BLaER1 treated with 17β-estradiol and CSF1 and Interleukin-3, amounts not matched to agents 10 nM and 100 nM (cell line): ENCODE data around the gene TPRA1.

Source experiments
- H3K27ac ChIP-seq, 11 experiments: shearing (Covaris generic); formaldehyde crosslinking; 2 replicates each; pipeline ENCODE4 v1.8.1; 2022
- H3K27me3 ChIP-seq, 11 experiments: shearing (Covaris generic); formaldehyde crosslinking; 2 replicates each; pipeline ENCODE4 v1.8.1; 2022
- H3K36me3 ChIP-seq, 11 experiments: shearing (Covaris generic); formaldehyde crosslinking; 2 replicates each; pipeline ENCODE4 v1.8.1; 2022
- H3K4me1 ChIP-seq, 10 experiments: shearing (Covaris generic); formaldehyde crosslinking; 2 replicates each; pipeline ENCODE4 v1.8.1; 2022
- H3K4me2 ChIP-seq, 11 experiments: shearing (Covaris generic); formaldehyde crosslinking; 2 replicates each; pipeline ENCODE4 v1.8.1; 2022
- H3K4me3 ChIP-seq, 10 experiments: shearing (Covaris generic); formaldehyde crosslinking; 2 replicates each; pipeline ENCODE4 v1.8.1; 2022
- H3K9ac ChIP-seq, 11 experiments: shearing (Covaris generic); formaldehyde crosslinking; 2 replicates each; pipeline ENCODE4 v1.8.1; 2022
- H3K9me3 ChIP-seq, 11 experiments: shearing (Covaris generic); formaldehyde crosslinking; replicated peaks in 1 of 11; 2 replicates each; pipeline ENCODE4 v1.8.1; 2022
- H4K20me1 ChIP-seq, 11 experiments: shearing (Covaris generic); formaldehyde crosslinking; 2 replicates each; pipeline ENCODE4 v1.8.1; 2022
- Cebpa-rat ChIP-seq, 11 experiments: shearing (Covaris generic); IDR thresholded peaks; 2 replicates each; pipeline ENCODE4 v1.8.1; 2022

TPRA1 gene

GRCh38 chr3:127570520-127570919 lies 20.0 kb downstream of the TPRA1 start:
- H3K36me3 ChIP-seq, result peaks cover 54 to 73% (median 60%) of the 10 kb centered on the region in 11 experiments
- peaks cover 20 to 71% (median 24%) of the 10 kb centered on the region in 11 experiments for H4K20me1 ChIP-seq

GRCh38 chr3:127569160-127569559 lies 21.4 kb downstream of the TPRA1 start:
- peaks cover 47 to 63% (median 53%) of the 10 kb centered on the region in 11 experiments for H3K36me3 ChIP-seq
- peaks cover 0 to 28% (median 14%) of the 10 kb centered on the region in 10 experiments; a peak in 12 of 20 replicates for H3K4me1 ChIP-seq
- no peak overlapping the region for H3K9ac ChIP-seq
- TF ChIP-seq Cebpa-rat (IDR thresholded peaks at IDR 0.05), result no peak
- peak overlapping the region in 5 of 11 experiments; percentile 43 to 64 (median 60); a peak in 8 of 22 replicates for H3K4me2 ChIP-seq
- peaks cover 0 to 4% (median 0%) of the 10 kb centered on the region in 11 experiments; a peak in 1 of 22 replicates for H3K9me3 ChIP-seq
- H3K4me3 ChIP-seq, result no peak overlapping the region
- H3K27ac ChIP-seq, result no peak overlapping the region
- H3K27me3 ChIP-seq, result no peaks in the 10 kb centered on the region
- peaks cover 9 to 61% (median 12%) of the 10 kb centered on the region in 11 experiments; a peak in 18 of 22 replicates for H4K20me1 ChIP-seq

More at GRCh38 chr3:127570520-127570919, 20.0 kb downstream of the TPRA1 start:
- peaks cover 5 to 33% (median 19%) of the 10 kb centered on the region in 10 experiments; a peak in 18 of 20 replicates for H3K4me1 ChIP-seq
- no peak overlapping the region for H3K9ac ChIP-seq
- peak overlapping the region in 7 of 11 experiments; percentile 12 to 64 (median 56); a peak in 13 of 22 replicates for H3K4me2 ChIP-seq
- no peaks in the 10 kb centered on the region for H3K27me3 ChIP-seq
- no peak for TF ChIP-seq Cebpa-rat (IDR thresholded peaks at IDR 0.05)
- no peak overlapping the region for H3K4me3 ChIP-seq
- H3K27ac ChIP-seq, result no peak overlapping the region
- peaks cover 0 to 4% (median 0%) of the 10 kb centered on the region in 11 experiments; a peak in 1 of 22 replicates for H3K9me3 ChIP-seq

GRCh38 chr3:127568586-127568985 lies 21.9 kb downstream of the TPRA1 start:
- Histone ChIP-seq H3K4me3 (no peak overlapping the region), H3K27ac (no peak overlapping the region), H3K27me3 (no peaks in the 10 kb centered on the region), H3K4me2 (peak overlapping the region in 2 of 11 experiments; percentile 61 to 64; a peak in 2 of 22 replicates), H3K4me1 (peaks cover 0 to 28% (median 14%) of the 10 kb centered on the region in 10 experiments; a peak in 12 of 20 replicates), H3K9me3 (peaks cover 0 to 4% (median 0%) of the 10 kb centered on the region in 11 experiments; a peak in 1 of 22 replicates), H4K20me1 (peaks cover 3 to 55% (median 6%) of the 10 kb centered on the region in 11 experiments; a peak in 14 of 22 replicates), H3K36me3 (peaks cover 41 to 58% (median 47%) of the 10 kb centered on the region in 11 experiments), H3K9ac (no peak overlapping the region)
- TF ChIP-seq Cebpa-rat (IDR thresholded peaks at IDR 0.05), result no peak

DNA sequence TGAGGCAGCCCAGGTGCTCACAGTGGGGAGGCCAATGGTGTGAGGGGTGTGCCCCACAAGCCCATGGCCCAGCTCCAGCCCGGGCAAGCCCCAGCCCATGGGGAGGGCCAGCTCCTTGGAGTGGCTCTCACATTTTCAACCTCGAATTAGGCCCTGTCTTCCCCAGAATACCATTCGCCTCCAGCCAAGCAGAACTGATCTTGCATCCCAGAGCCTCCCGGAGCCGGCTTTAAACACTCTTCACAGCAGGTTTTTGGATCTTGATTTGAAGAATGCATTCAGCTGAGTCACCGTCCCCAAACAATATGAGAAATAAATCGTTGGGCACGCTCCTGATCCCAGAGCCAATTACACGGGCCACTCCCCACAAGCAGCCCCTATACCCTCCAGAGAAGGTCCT lies 23.7 kb downstream of the TPRA1 start:
- Histone ChIP-seq H3K27me3 (no peaks in the 10 kb centered on the region), H3K4me3 (no peak overlapping the region), H3K4me2 (no peak overlapping the region), H3K36me3 (peaks cover 23 to 40% (median 30%) of the 10 kb centered on the region in 11 experiments), H3K9me3 (peaks cover 0 to 4% (median 0%) of the 10 kb centered on the region in 11 experiments; a peak in 1 of 22 replicates), H3K9ac (no peak overlapping the region), H3K27ac (no peak overlapping the region), H3K4me1 (peaks cover 0 to 28% (median 14%) of the 10 kb centered on the region in 10 experiments; a peak in 12 of 20 replicates), H4K20me1 (peaks cover 0 to 41% (median 2%) of the 10 kb centered on the region in 11 experiments; a peak in 7 of 22 replicates)
- TF ChIP-seq Cebpa-rat (IDR thresholded peaks at IDR 0.05), result no peak

GRCh38 chr3:127565711-127566110 lies 24.8 kb downstream of the TPRA1 start:
- no peak for TF ChIP-seq Cebpa-rat (IDR thresholded peaks at IDR 0.05)
- H3K4me1 ChIP-seq, result peaks cover 0 to 25% (median 13%) of the 10 kb centered on the region in 10 experiments; a peak in 12 of 20 replicates
- H4K20me1 ChIP-seq, result peaks cover 0 to 36% (median 0%) of the 10 kb centered on the region in 11 experiments; a peak in 4 of 22 replicates
- no peaks in the 10 kb centered on the region for H3K27me3 ChIP-seq
- H3K4me3 ChIP-seq, result no peak overlapping the region
- peaks cover 12 to 29% (median 18%) of the 10 kb centered on the region in 11 experiments for H3K36me3 ChIP-seq
- H3K9me3 ChIP-seq, result peaks cover 0 to 4% (median 0%) of the 10 kb centered on the region in 11 experiments; a peak in 1 of 22 replicates
- H3K27ac ChIP-seq, result no peak overlapping the region
- no peak overlapping the region for H3K9ac ChIP-seq
- H3K4me2 ChIP-seq, result no peak overlapping the region

DNA sequence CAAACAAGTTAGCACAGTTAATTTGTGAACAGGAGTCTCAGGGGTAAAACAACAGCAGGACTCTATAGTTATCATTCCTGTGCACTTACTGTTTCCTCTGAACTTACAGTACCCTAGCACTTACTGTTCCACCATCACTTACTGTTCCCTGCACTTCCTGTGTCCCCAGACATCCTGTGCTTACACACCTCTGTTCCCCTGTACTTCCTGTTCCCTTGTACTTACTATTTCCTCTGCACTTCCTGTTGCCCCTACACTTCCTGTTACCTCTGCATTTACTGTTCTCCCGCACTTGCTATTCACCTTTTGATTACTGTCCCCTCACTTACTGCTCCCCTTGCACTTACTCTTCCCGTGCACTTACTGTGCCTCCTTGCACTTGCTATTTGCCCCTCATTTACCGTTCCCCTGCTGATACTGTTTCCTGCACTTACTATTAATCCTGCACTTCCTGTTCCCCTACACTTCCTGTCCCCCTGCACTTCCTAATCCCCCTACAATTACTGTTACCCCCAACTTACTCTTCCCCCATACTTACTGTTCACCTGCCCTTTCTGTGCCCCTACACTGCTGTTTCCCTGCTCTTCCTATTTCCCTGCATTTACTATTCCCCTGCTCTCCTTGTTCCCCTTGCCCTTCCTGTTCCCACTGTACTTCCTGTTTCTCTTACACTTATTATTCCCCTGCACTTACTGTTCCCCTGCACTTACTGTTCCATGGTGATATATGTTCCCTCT lies 30.3 kb downstream of the TPRA1 start:
- Histone ChIP-seq H3K9ac (no peak overlapping the region), H3K36me3 (peaks cover 0 to 12% (median 6%) of the 10 kb centered on the region in 11 experiments; a peak in 3 of 22 replicates), H3K27me3 (no peaks in the 10 kb centered on the region), H3K9me3 (peaks cover 7 to 16% (median 12%) of the 10 kb centered on the region in 11 experiments), H3K27ac (peak overlapping the region in 8 of 11 experiments; percentile 13 to 55 (median 44); a peak in 10 of 22 replicates), H3K4me3 (no peak overlapping the region), H3K4me1 (peaks cover 0 to 10% (median 6%) of the 10 kb centered on the region in 10 experiments; a peak in 6 of 20 replicates), H3K4me2 (peak overlapping the region in 8 of 11 experiments; percentile 5 to 61 (median 14); a peak in 7 of 22 replicates), H4K20me1 (no peaks in the 10 kb centered on the region)
- no peak for TF ChIP-seq Cebpa-rat (IDR thresholded peaks at IDR 0.05)

DNA sequence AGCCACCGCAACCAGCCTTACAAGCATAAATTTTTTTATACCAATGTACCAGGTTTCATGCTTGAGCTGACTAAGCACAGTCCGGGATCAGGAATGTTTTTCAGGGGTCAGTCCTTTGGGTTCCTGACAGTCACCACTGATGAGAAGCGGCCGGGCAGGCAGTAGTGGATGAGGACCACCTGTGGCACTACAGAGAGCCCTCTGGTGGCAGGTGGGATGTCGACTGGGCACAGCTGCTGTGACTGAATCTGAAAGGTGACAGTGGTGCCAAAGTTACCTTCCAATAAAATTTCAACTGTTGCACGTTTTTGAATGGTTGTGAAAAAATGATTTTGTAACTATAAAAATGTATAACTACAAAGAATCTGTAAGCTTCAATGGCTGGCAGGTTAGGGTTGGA lies 34.0 kb downstream of the TPRA1 start:
- H3K9me3 ChIP-seq, result peaks cover 7 to 16% (median 12%) of the 10 kb centered on the region in 11 experiments
- no peak overlapping the region for H3K4me3 ChIP-seq
- H3K27me3 ChIP-seq, result no peaks in the 10 kb centered on the region
- peaks cover 0 to 12% (median 6%) of the 10 kb centered on the region in 11 experiments; a peak in 3 of 22 replicates for H3K36me3 ChIP-seq
- peaks cover 0 to 29% (median 14%) of the 10 kb centered on the region in 10 experiments; a peak in 12 of 20 replicates for H3K4me1 ChIP-seq
- H3K4me2 ChIP-seq, result no peak overlapping the region
- no peak overlapping the region for H3K9ac ChIP-seq
- H4K20me1 ChIP-seq, result 0 out of 22 replicates have a peak, but pooled peaks cover 0 to 6% (median 0%) of the 10 kb centered on the region in 11 experiments
- no peak for TF ChIP-seq Cebpa-rat (IDR thresholded peaks at IDR 0.05)
- no peak overlapping the region for H3K27ac ChIP-seq

GRCh38 chr3:127555108-127555507 lies 35.4 kb downstream of the TPRA1 start:
- H3K36me3 ChIP-seq, result peaks cover 0 to 12% (median 6%) of the 10 kb centered on the region in 11 experiments; a peak in 3 of 22 replicates
- H3K9me3 ChIP-seq, result peaks cover 7 to 13% (median 9%) of the 10 kb centered on the region in 11 experiments
- H3K4me2 ChIP-seq, result no peak overlapping the region
- no peaks in the 10 kb centered on the region for H3K27me3 ChIP-seq
- H3K27ac ChIP-seq, result no peak overlapping the region
- H3K4me3 ChIP-seq, result no peak overlapping the region
- peaks cover 0 to 25% (median 8%) of the 10 kb centered on the region in 10 experiments; a peak in 12 of 20 replicates for H3K4me1 ChIP-seq
- peaks cover 0 to 6% (median 0%) of the 10 kb centered on the region in 11 experiments; a peak in 1 of 22 replicates for H4K20me1 ChIP-seq
- no peak for TF ChIP-seq Cebpa-rat (IDR thresholded peaks at IDR 0.05)
- H3K9ac ChIP-seq, result no peak overlapping the region; a peak in 1 of 22 replicates
